ENCODE measurements around the gene SH3TC1. TPM values are rescaled to one million over a fixed set of nuclear protein-coding genes. Genes with fewer than 3 reads are reported as not detected.
A peak's percentile ranks its signal among the peaks of the same experiment; 100 is the strongest.

SH3TC1 gene
- total RNA-seq, 2 experiments from 2014 or later: 28.5 to 28.8 TPM

DNA sequence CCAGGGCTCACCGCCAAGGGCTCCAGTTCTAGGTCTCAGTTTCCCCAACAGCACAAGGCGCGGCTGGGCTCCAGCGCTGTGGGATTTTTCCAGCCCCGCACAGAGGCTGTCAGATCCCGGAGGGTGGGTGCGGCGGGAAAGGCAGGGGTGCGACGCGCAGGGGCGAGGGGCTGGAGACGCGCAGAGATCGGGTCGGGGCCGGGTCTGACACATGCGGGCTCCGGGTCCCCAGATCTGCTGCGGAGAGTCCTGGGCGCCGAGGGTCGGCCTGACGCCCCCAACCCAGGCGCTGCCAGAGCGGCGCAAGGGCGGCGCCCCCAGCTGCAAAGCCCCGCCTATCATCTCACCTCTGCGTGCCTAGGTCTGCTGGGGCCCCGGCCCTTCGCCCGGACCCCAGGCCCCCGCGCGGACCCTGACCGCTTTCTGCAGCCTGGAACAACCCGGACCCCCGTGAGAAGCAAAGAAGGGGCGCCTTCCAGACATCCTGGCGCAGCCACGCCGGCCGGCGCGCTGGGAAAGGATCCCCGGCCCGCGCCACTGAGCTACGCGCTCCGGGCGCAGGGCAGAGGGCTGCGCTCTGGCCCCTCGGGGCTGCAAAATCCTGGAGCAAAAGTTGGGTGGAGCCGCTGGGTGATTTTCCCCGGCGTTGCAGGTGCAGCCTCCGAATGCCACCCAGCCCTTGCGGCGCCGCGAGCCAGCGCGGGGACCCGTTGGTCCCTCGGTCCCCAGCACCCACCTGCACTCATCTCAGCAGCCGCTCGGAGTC lies 41.0 kb upstream of the SH3TC1 start:
- H3K4me3 Mint-ChIP-seq: peak overlapping the region; percentile 56
- POLR2A ChIA-PET: interaction anchor here (1.2 kb wide), 1 partner anchor 41 kb away, joined by 3 read pairs; the partner anchor contains the start of gene SH3TC1
- peaks cover 5% of the 10 kb centered on the region for H3K27me3 Mint-ChIP-seq
- H3K4me1 Mint-ChIP-seq (ENCODE audit: low read depth): peaks cover 16% of the 10 kb centered on the region
- no peaks in the 10 kb centered on the region for H3K9me3 Mint-ChIP-seq
- no peak for DNase-seq
- no peak overlapping the region for H3K27ac Mint-ChIP-seq
- no peaks in the 10 kb centered on the region for H3K36me3 Mint-ChIP-seq
- intact Hi-C loops (cut with micrococcal nuclease): loop anchor here (1.0 to 5.0 kb wide), 3 partner anchors 39 to 282 kb away; partner anchors contain the start of genes ACOX3, SH3TC1 and TRMT44
- CTCF ChIA-PET: interaction anchor here (1.0 to 2.4 kb wide), 3 partner anchors 13 to 84 kb away, joined by 4 to 11 read pairs (median 5); no protein-coding TSS in a partner anchor

DNA sequence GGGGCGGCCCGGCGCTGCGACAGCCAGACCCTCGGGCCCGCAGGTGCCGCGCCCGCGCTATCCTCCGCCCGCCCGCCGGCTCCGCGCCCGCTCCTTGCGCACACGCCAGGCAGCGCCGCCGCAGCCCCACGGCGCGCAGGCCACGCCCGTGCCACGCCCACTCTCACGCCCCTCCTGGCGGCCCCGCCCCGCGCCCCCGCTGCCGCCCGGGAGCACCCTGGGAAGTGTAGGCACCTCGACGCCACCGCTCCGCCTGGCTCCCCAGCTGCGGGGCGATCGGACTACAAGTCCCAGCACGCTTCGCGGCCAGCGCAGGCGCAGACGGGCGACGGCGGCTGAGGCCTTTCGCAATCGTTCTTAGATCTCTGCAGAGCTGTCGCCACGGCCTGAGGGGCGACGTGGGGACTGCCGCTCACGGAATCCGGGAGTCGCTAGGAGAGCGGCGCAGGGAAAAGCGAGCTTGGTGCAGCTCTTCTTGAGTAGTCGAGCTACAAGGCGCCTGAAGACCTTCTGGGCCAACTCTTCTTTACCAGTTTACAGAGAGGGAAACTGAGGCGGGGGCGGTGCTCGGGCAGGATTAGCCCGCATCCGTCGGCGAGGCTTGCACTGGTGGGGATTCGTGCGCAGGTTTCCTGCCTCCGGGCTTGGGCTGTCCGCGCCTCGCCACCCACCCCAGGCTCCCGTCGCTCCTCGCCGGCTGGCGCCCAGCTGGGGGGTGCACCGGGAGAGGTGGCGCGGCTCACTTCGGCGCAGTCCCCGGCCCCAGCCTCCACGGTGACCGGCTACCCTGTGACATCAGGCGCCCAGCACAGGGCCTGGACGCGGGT lies 40.2 kb upstream of the SH3TC1 start, which contains the start of gene ABLIM2:
TSS of gene ABLIM2 (minus strand) at position 104 of the 827 bp plus-strand sequence. CDS start 124 bp downstream, outside the sequence.
- Mint-ChIP-seq H3K4me1 (ENCODE audit: low read depth) (peaks cover 16% of the 10 kb centered on the region), H3K27me3 (peaks cover 5% of the 10 kb centered on the region), H3K27ac (peak within 1 kb of the TSS; percentile 57), H3K9me3 (no peaks in the 10 kb centered on the region), H3K36me3 (no peaks in the 10 kb centered on the region), H3K4me3 (peak within 1 kb of the TSS; percentile 99)
- CTCF ChIA-PET: interaction anchor here (1.0 to 2.4 kb wide), 4 partner anchors 12 to 83 kb away, joined by 3 to 11 read pairs (median 4); no protein-coding TSS in a partner anchor
- intact Hi-C loops (cut with micrococcal nuclease): loop anchor here (1.0 to 5.0 kb wide), 3 partner anchors 38 to 281 kb away; partner anchors contain the start of genes ACOX3, SH3TC1 and TRMT44
- POLR2A ChIA-PET: interaction anchor here (1.2 kb wide), 2 partner anchors 40 kb away, joined by 3 to 5 read pairs; partner anchors contain the start of gene SH3TC1
- DNase-seq: peak; percentile 99

DNA sequence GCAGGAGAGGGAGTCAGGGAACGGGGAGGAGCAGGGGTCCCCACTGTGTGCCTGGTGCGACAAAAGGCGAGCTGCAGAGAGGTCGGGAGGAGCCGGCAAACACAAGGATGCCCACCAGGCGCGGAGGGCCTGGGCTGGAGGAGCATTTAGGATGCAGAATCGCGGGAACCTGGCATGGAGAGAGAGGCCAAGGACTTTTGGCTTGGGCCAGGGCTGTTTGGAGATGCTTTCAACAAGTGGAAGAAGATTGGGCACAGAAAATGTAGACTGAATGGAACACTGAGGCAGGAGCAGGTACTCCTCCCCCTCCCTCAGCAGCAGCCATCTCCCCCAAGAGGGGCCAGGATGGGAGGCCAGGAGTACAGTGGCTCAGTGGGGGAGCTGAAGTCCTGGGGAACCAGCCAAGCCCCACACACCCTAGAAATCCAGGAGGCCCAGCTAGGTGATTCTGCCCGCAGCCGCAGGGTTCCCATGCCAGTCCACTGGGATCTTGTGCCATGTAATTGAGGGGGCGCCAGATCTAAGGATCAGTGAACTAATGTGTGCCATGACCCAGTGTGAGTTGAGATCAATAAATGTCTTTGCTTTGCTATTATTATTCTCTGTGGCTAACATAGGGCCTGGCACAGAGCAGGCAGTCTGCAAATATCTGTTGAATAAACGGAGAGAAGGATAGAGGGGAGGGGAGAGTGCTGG lies 39.4 kb upstream of the SH3TC1 start:
- CTCF ChIA-PET: interaction anchor here (1.2 to 2.4 kb wide), 2 partner anchors 13 to 17 kb away, joined by 3 to 11 read pairs; no protein-coding TSS in a partner anchor
- no peaks in the 10 kb centered on the region for H3K36me3 Mint-ChIP-seq
- intact Hi-C loops (cut with micrococcal nuclease): loop anchor here (2.0 to 5.0 kb wide), 2 partner anchors 38 to 69 kb away; partner anchors contain the start of gene SH3TC1

DNA sequence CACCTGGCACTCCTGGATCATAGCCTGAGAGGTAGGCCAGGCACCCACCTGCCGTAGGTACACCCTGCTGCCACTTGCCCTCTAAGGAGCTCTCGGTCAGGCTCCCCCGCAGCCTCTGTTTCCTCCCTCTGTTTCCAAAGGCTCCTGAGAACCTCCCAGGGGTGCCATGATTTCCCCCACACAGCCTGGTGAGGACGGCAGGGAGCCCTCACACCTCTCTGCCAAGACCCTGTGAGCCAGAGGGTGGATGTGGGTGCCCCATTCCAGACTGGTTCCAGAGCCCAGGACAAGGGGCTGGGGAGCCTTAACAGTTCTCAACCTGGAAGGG lies 38.9 kb upstream of the SH3TC1 start:
- ChIA-PET CTCF (interaction anchor here (2.4 kb wide), 1 partner anchor 17 kb away, joined by 11 read pairs; no protein-coding TSS in a partner anchor), POLR2A (interaction anchor here (1.2 kb wide), 1 partner anchor 39 kb away, joined by 5 read pairs; the partner anchor contains the start of gene SH3TC1)
- Mint-ChIP-seq H3K4me3 (peak overlapping the region; percentile 99), H3K27ac (no peak overlapping the region), H3K4me1 (ENCODE audit: low read depth) (peaks cover 16% of the 10 kb centered on the region), H3K9me3 (no peaks in the 10 kb centered on the region), H3K27me3 (peaks cover 5% of the 10 kb centered on the region), H3K36me3 (no peaks in the 10 kb centered on the region)
- DNase-seq: no peak
- intact Hi-C loops (cut with micrococcal nuclease): no loop called here

More for the DNA sequence above, 39.4 kb upstream of the SH3TC1 start:
- no peaks in the 10 kb centered on the region for H3K9me3 Mint-ChIP-seq
- no peak for DNase-seq
- H3K4me1 Mint-ChIP-seq (ENCODE audit: low read depth): peaks cover 16% of the 10 kb centered on the region
- H3K27me3 Mint-ChIP-seq: peaks cover 5% of the 10 kb centered on the region
- H3K4me3 Mint-ChIP-seq: peak overlapping the region; percentile 99
- no peak overlapping the region for H3K27ac Mint-ChIP-seq
- POLR2A ChIA-PET: interaction anchor here (1.2 kb wide), 1 partner anchor 40 kb away, joined by 5 read pairs; the partner anchor contains the start of gene SH3TC1

DNA sequence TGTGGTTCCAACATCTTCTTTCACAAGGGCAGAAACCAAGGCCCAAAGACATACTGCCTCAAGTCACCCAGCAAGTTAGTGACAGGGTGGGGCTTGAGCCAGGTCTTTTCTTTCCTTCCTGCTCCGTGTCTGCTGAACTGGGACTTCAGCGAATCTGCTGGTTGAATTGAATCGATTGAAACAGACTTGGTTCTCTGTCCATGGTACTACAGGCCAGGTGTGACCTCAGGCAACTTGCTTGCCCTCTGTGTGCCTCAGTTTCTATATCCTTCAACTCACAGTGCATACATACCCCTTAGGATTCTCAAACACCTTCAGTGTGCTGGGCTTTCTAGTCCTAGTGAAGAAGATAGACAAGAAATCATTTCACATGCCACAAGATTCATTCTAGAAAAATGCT lies 38.5 kb upstream of the SH3TC1 start:
- DNase-seq: no peak
- H3K4me3 Mint-ChIP-seq: no peak overlapping the region
- H3K27ac Mint-ChIP-seq: no peak overlapping the region
- peaks cover 16% of the 10 kb centered on the region for H3K4me1 Mint-ChIP-seq (ENCODE audit: low read depth)
- H3K9me3 Mint-ChIP-seq: no peaks in the 10 kb centered on the region
- intact Hi-C loops (cut with micrococcal nuclease): no loop called here
- peaks cover 5% of the 10 kb centered on the region for H3K27me3 Mint-ChIP-seq
- CTCF ChIA-PET: no interaction called here
- POLR2A ChIA-PET: no interaction called here
- H3K36me3 Mint-ChIP-seq: no peaks in the 10 kb centered on the region

DNA sequence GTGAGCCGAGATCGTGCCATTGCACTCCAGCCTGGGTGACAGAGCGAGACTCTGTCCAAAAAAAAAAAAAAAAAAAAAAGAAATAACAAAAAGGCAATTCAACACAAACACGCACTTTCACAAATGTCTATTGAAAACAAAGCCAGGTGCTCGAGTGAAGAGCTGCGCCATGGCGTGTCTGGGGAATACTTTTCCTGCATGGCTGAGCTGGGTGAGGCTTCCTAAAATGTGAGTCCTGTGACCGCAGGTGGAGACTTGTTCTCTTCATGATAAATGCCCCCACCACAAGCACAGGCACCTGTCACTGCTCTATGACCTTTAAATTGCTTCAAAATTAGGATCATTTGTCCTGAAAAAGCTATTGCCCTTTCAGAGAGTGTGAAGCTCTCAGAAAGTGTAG lies 36.5 kb upstream of the SH3TC1 start:
- no peak for DNase-seq
- H3K4me3 Mint-ChIP-seq: no peak overlapping the region
- peaks cover under 1% of the 10 kb centered on the region for H3K27me3 Mint-ChIP-seq
- intact Hi-C loops (cut with micrococcal nuclease): no loop called here
- H3K27ac Mint-ChIP-seq: no peak overlapping the region
- H3K4me1 Mint-ChIP-seq (ENCODE audit: low read depth): peaks cover 10% of the 10 kb centered on the region
- H3K9me3 Mint-ChIP-seq: no peaks in the 10 kb centered on the region
- H3K36me3 Mint-ChIP-seq: no peaks in the 10 kb centered on the region
- POLR2A ChIA-PET: interaction anchor here (0.6 kb wide), 1 partner anchor 68 kb away, joined by 3 read pairs; no protein-coding TSS in a partner anchor
- CTCF ChIA-PET: no interaction called here

DNA sequence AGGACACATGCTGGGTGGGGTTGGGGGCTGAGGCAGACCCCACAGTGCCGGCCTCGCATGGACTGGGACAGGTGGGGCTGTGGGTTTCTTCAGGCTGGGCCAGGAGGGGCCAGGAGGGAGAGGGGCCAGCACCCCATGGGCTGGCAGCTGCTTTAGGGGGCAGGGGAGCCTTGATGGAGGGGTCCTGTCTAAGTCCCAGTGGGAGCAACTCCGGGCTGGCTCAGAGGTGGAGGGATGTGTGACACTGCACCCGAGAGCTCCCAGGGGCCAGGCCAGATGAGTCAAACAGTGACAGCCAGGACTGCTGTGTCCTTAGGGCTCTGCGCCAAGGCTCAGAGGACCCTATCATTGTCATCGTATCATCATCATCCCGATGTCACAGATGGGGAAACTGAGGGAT lies 36.1 kb upstream of the SH3TC1 start:
- DNase-seq: no peak
- peaks cover under 1% of the 10 kb centered on the region for H3K36me3 Mint-ChIP-seq
- no peak overlapping the region for H3K4me3 Mint-ChIP-seq
- peaks cover 4% of the 10 kb centered on the region for H3K9me3 Mint-ChIP-seq
- ChIA-PET CTCF (no interaction called here), POLR2A (interaction anchor here (0.6 kb wide), 1 partner anchor 67 kb away, joined by 3 read pairs; no protein-coding TSS in a partner anchor)
- intact Hi-C loops (cut with micrococcal nuclease): no loop called here
- no peaks in the 10 kb centered on the region for H3K27me3 Mint-ChIP-seq
- peaks cover 10% of the 10 kb centered on the region for H3K4me1 Mint-ChIP-seq (ENCODE audit: low read depth)
- H3K27ac Mint-ChIP-seq: no peak overlapping the region

DNA sequence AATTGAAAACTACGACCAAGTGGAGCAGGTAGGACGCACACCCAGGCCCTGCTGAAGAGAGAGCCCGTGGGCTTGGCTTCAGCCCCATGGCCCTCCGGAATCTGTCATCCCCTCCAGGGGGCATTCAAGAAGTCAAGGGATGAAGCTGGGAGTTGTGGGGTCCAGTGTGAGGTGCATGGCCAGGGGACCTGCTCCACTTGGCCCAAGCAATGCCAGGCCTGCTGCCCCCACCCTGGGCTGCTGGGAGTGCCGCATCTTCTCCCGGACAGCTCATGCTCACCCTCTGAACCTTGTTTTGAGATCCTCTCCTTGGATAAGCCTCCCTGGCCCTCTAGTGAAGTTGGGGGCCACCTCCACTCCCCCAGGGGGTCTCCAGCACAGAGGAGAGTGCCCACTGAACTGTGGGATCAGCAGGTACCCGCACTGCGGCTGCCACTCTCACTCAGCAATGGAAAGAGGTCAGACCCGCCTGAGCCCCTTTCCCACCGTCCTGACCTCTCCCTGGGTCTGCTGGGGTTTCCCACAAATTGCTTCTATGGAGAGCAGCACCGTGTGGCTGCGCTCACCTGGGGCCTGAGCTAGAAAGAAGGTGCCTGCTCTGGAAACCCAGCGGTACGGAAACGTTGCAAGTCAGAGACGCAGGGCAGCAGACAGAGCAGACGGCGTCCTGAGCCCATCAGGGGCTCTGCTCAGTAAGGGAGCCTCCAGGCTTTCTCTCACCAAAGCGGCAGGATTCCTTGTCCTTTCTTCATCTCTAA lies 35.5 kb upstream of the SH3TC1 start:
- H3K27ac Mint-ChIP-seq: no peak overlapping the region
- no peaks in the 10 kb centered on the region for H3K27me3 Mint-ChIP-seq
- POLR2A ChIA-PET: no interaction called here
- intact Hi-C loops (cut with micrococcal nuclease): no loop called here
- H3K9me3 Mint-ChIP-seq: peaks cover 10% of the 10 kb centered on the region
- no peak for DNase-seq
- no peak overlapping the region for H3K4me3 Mint-ChIP-seq
- peaks cover 10% of the 10 kb centered on the region for H3K4me1 Mint-ChIP-seq (ENCODE audit: low read depth)
- CTCF ChIA-PET: no interaction called here
- peaks cover 3% of the 10 kb centered on the region for H3K36me3 Mint-ChIP-seq

DNA sequence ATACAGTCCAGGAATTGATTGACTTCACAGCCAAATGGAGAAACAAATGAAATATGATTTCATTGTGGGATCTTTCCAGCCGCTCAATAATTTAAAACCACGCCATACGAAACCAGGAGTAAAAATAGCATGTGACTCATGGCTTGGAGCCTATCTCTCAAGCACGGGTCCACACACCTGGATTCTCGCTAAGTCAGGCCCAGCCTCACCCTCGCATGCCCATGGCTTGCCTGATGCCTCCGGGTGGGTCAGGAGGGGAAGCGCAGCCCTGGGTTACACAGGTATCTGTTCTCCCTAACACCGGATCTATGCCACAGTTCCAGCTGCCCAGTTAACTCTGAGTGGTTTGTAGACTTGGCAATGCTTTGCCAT lies 34.9 kb upstream of the SH3TC1 start:
- Mint-ChIP-seq H3K27me3 (no peaks in the 10 kb centered on the region), H3K4me3 (no peak overlapping the region), H3K27ac (no peak overlapping the region), H3K9me3 (peaks cover 13% of the 10 kb centered on the region), H3K4me1 (ENCODE audit: low read depth) (peaks cover 7% of the 10 kb centered on the region), H3K36me3 (peaks cover 3% of the 10 kb centered on the region)
- DNase-seq: no peak
- intact Hi-C loops (cut with micrococcal nuclease): no loop called here
- CTCF ChIA-PET: no interaction called here
- POLR2A ChIA-PET: no interaction called here

DNA sequence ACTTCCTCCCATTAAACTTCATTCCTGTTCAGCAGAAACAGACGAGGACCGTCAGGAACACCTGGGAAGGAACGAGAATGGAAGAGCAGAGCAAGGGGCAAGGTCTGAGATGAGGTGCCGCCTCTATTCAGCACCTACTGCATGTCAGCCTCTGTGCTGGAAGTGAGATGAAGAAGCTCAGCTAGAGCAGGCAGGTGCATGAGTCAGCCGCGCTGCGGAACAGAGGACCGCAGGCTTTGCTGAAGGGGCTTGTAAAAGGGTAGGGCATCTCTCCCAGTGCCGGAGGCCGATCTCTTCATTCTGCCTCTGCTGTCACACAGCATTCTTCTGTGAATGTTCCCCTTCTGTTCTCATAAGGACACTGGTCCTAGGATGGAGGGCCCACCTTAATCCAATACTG lies 34.4 kb upstream of the SH3TC1 start:
- ChIA-PET POLR2A (no interaction called here), CTCF (no interaction called here)
- no peak for DNase-seq
- intact Hi-C loops (cut with micrococcal nuclease): no loop called here
- H3K27ac Mint-ChIP-seq: no peak overlapping the region
- no peaks in the 10 kb centered on the region for H3K27me3 Mint-ChIP-seq
- H3K4me1 Mint-ChIP-seq (ENCODE audit: low read depth): peaks cover 4% of the 10 kb centered on the region
- peaks cover 3% of the 10 kb centered on the region for H3K36me3 Mint-ChIP-seq
- peaks cover 16% of the 10 kb centered on the region for H3K9me3 Mint-ChIP-seq
- H3K4me3 Mint-ChIP-seq: no peak overlapping the region

DNA sequence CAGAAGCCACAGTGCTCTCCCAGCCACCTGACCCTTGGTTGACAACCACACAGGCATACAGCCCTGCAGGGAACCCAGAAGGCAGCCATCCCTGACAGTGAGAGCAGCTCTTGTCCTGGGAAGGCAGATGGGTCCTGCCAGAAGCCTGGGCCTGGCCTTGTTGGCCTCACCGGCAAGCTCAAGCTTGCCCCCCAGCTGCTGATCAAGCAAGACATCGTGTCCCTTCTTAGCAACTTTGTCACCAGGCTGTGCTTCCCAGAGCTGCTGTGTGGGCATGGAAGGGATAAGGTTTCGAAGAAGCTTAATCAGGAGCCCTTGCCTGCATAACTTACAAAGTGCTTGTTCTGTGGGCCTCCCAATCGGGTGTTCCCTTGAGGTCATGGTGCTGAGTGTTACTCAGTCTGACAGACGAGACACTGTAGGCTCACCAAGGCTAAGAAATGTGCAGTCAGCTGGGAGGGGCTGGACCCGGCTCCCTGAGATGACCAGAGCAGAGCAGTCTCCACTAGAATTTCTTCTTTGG lies 33.7 kb upstream of the SH3TC1 start:
- Mint-ChIP-seq H3K27ac (no peak overlapping the region), H3K4me1 (ENCODE audit: low read depth) (no peaks in the 10 kb centered on the region), H3K27me3 (no peaks in the 10 kb centered on the region), H3K36me3 (peaks cover 3% of the 10 kb centered on the region), H3K4me3 (no peak overlapping the region), H3K9me3 (peaks cover 16% of the 10 kb centered on the region)
- intact Hi-C loops (cut with micrococcal nuclease): no loop called here
- ChIA-PET POLR2A (no interaction called here), CTCF (no interaction called here)
- no peak for DNase-seq

All from activated CD4-positive, alpha-beta memory T cell treated with anti-CD3 and anti-CD28 coated beads for 36 hours (primary cell).